ENCODE measurements around the gene TAAR6. TPM values are rescaled to one million over a fixed set of nuclear protein-coding genes. Genes with fewer than 3 reads are reported as not detected.

Gene TAAR6
- total and polyA plus RNA-seq, 2 donors from 2014 or later = not detected

DNA sequence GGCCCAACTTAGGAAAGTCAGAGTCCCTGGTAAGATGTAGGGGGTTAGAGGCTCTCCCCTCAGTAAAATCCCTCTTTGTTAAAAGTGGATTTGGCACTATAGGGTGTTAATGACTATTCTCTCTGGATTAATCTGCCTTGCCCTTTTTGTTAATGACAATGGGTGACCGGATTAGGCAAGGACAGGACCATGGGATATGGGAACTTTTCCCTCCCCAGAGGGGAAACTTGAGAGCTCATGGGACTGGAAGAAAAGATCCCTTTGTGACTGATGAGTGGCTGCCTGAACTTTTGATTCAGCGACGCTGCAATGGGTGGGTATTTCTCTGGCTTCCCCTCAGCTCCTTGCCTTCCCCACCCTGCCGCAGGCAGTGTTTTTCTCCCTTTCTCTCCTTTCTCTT is 44.3 kb upstream of the TAAR6 start:
- H3K4me3 ChIP-seq (ENCODE audit: low read length in 3 of 3) = no peak overlapping the region
- no peaks in the 10 kb centered on the region for H3K36me3 ChIP-seq (ENCODE audit: control insufficient read depth in 2 of 3, insufficient read depth in 3 of 3, low read length in 3 of 3)
- no peaks in the 10 kb centered on the region for H3K9me3 ChIP-seq (ENCODE audit: control insufficient read depth in 2 of 3, insufficient read depth in 1 of 3, low read length in 3 of 3)
- no peak overlapping the region for H3K9ac ChIP-seq (ENCODE audit: low read length in 3 of 3)
- DNase-seq = no peak
- intact Hi-C loops (cut with DNase I) = no loop called here
- TF ChIP-seq, protein P1, sequence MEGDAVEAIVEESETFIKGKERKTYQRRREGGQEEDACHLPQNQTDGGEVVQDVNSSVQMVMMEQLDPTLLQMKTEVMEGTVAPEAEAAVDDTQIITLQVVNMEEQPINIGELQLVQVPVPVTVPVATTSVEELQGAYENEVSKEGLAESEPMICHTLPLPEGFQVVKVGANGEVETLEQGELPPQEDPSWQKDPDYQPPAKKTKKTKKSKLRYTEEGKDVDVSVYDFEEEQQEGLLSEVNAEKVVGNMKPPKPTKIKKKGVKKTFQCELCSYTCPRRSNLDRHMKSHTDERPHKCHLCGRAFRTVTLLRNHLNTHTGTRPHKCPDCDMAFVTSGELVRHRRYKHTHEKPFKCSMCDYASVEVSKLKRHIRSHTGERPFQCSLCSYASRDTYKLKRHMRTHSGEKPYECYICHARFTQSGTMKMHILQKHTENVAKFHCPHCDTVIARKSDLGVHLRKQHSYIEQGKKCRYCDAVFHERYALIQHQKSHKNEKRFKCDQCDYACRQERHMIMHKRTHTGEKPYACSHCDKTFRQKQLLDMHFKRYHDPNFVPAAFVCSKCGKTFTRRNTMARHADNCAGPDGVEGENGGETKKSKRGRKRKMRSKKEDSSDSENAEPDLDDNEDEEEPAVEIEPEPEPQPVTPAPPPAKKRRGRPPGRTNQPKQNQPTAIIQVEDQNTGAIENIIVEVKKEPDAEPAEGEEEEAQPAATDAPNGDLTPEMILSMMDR (IDR thresholded peaks at IDR 0.05; ENCODE audit: borderline replicate concordance, extremely low read depth, insufficient read depth) = no peak
- no peak overlapping the region for H3K27ac ChIP-seq (ENCODE audit: low read depth in 2 of 2, low read length in 2 of 2)
- no peak for FAIRE-seq
- H3K4me1 ChIP-seq (ENCODE audit: control insufficient read depth in 2 of 3, insufficient read depth in 2 of 3, low read depth in 1 of 3, low read length in 3 of 3) = no peaks in the 10 kb centered on the region
- no peaks in the 10 kb centered on the region for H3K27me3 ChIP-seq (ENCODE audit: control insufficient read depth, insufficient read depth, low read length)

DNA sequence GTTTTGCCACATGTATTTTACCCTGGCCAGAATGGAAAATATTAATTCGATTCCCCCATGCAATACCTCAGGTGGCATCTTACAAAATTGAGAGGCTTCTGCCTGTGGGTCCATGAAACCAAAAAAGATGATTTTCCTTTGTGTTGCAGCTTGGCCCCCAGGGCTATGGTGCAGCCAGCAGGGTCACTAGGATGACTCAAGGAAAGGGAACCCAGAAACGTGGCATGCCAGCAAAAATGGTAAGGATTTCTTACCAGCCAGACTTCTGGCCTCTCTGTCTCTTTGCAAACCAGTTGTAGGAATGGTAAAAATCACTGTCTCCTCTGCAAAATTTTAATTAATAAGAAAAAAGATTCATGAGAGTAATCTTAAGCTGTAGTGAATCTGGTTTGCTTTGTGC is 43.7 kb upstream of the TAAR6 start:
- H3K9me3 ChIP-seq (ENCODE audit: control insufficient read depth in 2 of 3, insufficient read depth in 1 of 3, low read length in 3 of 3) = no peaks in the 10 kb centered on the region
- no peak overlapping the region for H3K27ac ChIP-seq (ENCODE audit: low read depth in 2 of 2, low read length in 2 of 2)
- DNase-seq = no peak
- no peak for FAIRE-seq
- H3K9ac ChIP-seq (ENCODE audit: low read length in 3 of 3) = no peak overlapping the region
- intact Hi-C loops (cut with DNase I) = no loop called here
- no peaks in the 10 kb centered on the region for H3K4me1 ChIP-seq (ENCODE audit: control insufficient read depth in 2 of 3, insufficient read depth in 2 of 3, low read depth in 1 of 3, low read length in 3 of 3)
- TF ChIP-seq, protein P1 (IDR thresholded peaks at IDR 0.05; ENCODE audit: borderline replicate concordance, extremely low read depth, insufficient read depth) = no peak
- no peaks in the 10 kb centered on the region for H3K27me3 ChIP-seq (ENCODE audit: control insufficient read depth, insufficient read depth, low read length)
- H3K36me3 ChIP-seq (ENCODE audit: control insufficient read depth in 2 of 3, insufficient read depth in 3 of 3, low read length in 3 of 3) = no peaks in the 10 kb centered on the region
- H3K4me3 ChIP-seq (ENCODE audit: low read length in 3 of 3) = no peak overlapping the region

DNA sequence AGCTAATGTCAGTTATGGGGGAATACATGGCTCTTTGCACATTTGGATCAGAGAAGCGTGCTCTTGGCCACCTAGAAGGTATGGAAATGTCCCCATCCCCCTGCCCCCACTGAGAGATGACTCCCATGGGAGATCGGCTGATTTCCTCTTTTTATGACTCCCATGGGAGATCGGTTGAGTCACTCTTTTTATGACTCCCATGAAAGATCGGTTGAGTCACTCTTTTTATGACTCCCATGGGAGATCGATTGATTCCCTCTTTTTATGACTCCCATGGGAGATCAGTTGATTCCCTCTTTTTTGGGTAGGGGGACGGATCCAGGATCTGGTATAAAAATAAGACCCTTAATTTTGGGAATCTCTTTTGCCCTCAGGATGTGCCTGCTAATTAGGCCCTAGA is 42.3 kb upstream of the TAAR6 start:
- Histone ChIP-seq H3K4me3 (ENCODE audit: low read length in 3 of 3) (no peak overlapping the region), H3K27ac (ENCODE audit: low read depth in 2 of 2, low read length in 2 of 2) (no peak overlapping the region), H3K9me3 (ENCODE audit: control insufficient read depth in 2 of 3, insufficient read depth in 1 of 3, low read length in 3 of 3) (no peaks in the 10 kb centered on the region), H3K4me1 (ENCODE audit: control insufficient read depth in 2 of 3, insufficient read depth in 2 of 3, low read depth in 1 of 3, low read length in 3 of 3) (no peaks in the 10 kb centered on the region), H3K27me3 (ENCODE audit: control insufficient read depth, insufficient read depth, low read length) (no peaks in the 10 kb centered on the region), H3K36me3 (ENCODE audit: control insufficient read depth in 2 of 3, insufficient read depth in 3 of 3, low read length in 3 of 3) (no peaks in the 10 kb centered on the region), H3K9ac (ENCODE audit: low read length in 3 of 3) (no peak overlapping the region)
- TF ChIP-seq, protein P1 (IDR thresholded peaks at IDR 0.05; ENCODE audit: borderline replicate concordance, extremely low read depth, insufficient read depth) = no peak
- FAIRE-seq (no peak), DNase-seq (no peak)
- intact Hi-C loops (cut with DNase I) = no loop called here

All from kidney (tissue), 14 donors.